T-helper 2 cell treated with Interferon-gamma antibody and Interleukin-4, amounts not matched to agents 100 ng/mL and 5 ng/mL, for 36 hours (primary cell): ENCODE data around the gene KRT27. TPM values are rescaled to one million over a fixed set of nuclear protein-coding genes. Genes with fewer than 3 reads are reported as not detected.

Experiments
- intact Hi-C: fragments of 100-400 bp; cut with micrococcal nuclease; formaldehyde crosslinking; loops from one replicate; pipeline ENCODE4 v1.15.1; 2023
- total RNA-seq: library from RNA; stranded (reverse); gene quantifications from 2 replicates; pipeline ENCODE4 v1.2.3, GENCODE V29; 2022

KRT27 gene
- total RNA-seq, 1 donor from 2014 or later = not detected

DNA sequence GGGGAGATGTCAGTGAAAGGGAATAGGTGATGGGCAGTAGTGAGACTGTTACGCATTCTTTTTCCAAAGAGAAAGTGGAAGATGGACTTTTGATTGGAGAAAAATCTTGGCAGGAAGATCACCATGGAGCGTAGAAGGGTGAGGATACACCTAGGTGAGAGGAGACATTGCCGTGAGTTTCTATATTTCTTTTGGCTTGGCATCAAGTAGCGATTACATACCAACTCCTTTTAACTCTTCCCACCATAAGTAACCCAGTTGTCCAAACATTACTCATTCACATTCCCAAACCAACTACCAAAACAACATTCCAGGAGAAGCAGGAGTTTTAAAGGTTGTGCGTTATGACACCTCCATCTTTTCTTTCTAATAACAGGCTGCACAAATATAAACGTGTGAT, 28.1 kb upstream of the KRT27 start:
- intact Hi-C loops = loop anchor here (10.0 kb wide), 1 partner anchor 246 kb away; the partner anchor contains the start of gene CCR7

GRCh38 chr17:40809721-40810421, 27.5 kb upstream of the KRT27 start:
- intact Hi-C loops = loop anchor here (10.0 kb wide), 1 partner anchor 245 kb away; the partner anchor contains the start of gene CCR7

GRCh38 chr17:40806131-40806530, 23.8 kb upstream of the KRT27 start:
- intact Hi-C loops = no loop called here

DNA sequence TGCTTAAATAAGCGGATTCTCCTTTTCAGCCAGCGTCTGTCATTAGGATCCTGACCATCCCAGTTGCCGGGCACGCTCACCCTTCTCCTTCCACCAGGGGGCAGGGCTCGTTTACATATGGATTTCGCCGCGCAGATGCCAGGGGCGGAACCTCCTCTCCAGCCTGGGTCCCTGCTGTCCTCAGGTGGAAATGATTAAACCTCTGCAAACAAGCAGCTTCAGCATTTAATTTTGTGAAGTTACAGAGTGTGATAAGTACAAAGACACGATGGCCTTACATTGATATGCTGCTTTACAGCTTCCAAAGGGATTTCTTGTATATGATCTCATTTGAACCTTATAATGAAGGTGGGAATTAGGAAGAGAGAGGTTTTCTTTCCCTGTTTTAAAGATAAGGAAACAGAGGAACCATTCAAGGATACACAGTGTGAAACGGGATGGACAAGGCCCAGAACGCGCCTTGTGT, 21.3 kb upstream of the KRT27 start:
- intact Hi-C loops = loop anchor here (5.0 kb wide), 2 partner anchors 744 to 859 kb away; no protein-coding TSS in a partner anchor

DNA sequence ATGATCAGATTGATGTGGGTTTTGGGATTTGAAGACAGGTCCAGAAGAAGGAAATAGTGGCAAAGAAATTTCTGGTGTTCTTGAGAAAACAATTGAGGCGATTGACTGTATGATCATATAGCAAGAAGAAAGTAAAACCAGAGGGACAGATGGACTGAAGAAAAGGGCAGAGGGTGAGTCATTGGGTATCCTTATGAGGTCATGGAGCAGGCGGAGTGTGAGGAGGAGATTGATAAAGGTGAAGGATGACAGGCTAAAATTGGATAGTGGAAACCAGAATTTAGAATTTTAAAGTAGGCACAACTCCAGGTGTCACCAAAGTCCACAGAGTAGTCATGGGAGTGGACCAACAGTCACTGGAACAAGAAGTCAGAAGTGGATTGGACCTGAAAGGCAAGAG, 18.8 kb upstream of the KRT27 start:
- intact Hi-C loops = loop anchor here (5.0 kb wide), 2 partner anchors 746 to 861 kb away; no protein-coding TSS in a partner anchor

DNA sequence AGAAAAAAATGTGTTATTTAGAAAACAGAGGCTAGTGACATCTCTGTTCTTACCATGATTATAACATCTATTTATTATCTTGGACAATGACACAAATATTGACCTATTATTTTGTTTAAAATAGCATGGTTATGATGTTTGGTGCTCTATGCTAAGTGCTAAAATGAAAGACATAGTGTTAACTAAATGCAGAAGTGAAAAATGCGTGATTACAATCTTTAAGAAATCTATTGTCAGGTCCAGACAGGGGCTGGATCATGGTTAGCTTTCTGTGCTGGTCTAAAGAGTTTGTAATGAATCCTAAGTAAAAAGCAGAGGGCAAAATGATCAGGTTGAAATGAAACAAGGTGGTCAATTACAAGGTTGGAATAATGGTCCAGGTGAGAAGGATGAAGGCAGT, 18.0 kb upstream of the KRT27 start:
- intact Hi-C loops = loop anchor here (5.0 kb wide), 2 partner anchors 747 to 862 kb away; no protein-coding TSS in a partner anchor

DNA sequence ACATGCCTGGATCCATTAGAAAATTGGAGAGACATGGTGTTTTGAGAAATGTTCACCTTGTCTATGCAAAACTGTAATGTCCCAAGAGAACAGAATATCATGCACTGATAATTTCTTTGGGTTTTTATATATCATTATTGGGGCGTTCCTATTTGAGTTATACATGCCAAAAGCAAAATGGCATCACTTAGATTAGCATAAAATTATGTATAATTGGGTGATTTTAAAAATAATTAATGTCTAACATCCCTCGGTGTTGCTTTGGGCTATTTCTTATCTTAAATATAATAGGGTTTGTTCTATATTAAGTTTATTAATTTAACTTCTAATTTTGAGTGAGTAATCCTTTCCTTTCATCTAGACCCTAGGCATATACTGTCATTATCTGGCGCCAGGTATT, 17.5 kb upstream of the KRT27 start, which contains the start of gene KRT28:
Gene KRT28, minus strand, starts transcription at position 101 of the 400 bp plus-strand sequence. Its CDS starts 66 bp downstream, at position 35.
- intact Hi-C loops = loop anchor here (5.0 kb wide), 2 partner anchors 747 to 862 kb away; no protein-coding TSS in a partner anchor

- intact Hi-C loops = no loop called here
Measured at GRCh38 chr17:40796846-40797245, 14.5 kb upstream of the KRT27 start.

DNA sequence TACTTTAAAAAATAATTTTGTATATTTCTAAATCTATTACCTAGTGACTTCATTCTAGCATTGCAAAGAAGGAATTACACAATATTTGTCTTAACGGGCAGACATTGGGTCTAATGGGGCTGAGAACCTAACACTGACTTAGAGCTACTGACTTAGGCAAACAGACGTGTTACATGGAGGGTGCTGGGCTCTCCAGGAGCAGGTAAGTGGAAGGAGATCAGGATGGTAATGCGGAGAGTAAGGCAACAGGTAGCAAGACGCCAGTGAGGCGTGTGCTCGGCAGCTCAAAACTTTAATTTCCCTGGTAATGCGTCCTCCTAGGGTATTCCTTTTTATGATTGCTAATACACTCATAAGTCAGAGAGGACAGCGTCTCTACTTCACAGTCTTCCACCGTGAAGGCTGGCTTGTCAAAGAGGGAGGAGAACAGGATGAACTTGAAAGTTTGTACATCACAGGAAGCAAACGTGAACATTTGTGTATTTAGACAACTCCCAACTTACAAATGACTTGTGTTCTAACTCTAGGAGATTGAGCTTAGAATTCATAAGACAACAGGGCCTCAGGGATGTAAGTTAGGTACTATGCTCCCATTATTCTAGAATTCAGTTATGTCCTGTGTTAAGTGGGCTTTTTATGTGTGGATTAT, 12.8 kb upstream of the KRT27 start:
- intact Hi-C loops = no loop called here

GRCh38 chr17:40794466-40794865, 12.1 kb upstream of the KRT27 start:
- intact Hi-C loops = no loop called here

DNA sequence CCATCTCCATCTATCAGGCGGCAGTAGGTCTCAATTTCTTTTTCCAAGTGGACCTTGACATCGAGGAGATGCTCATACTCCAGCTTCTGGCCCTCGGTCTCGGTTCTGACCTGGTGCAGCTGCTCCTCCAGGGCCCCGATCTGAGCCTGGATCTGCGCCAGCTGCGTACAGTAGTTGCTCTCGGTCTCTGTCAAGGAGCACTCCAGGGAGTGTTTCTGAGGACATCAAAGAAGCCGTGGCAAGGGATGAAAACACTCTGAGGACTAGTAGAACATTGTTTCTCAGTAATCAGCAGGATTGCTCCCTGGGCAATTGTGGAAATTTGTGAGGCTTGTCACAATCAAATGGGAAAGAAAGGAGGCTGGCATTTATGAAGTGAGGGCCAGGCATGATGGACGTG, 11.5 kb upstream of the KRT27 start:
- intact Hi-C loops = no loop called here

DNA sequence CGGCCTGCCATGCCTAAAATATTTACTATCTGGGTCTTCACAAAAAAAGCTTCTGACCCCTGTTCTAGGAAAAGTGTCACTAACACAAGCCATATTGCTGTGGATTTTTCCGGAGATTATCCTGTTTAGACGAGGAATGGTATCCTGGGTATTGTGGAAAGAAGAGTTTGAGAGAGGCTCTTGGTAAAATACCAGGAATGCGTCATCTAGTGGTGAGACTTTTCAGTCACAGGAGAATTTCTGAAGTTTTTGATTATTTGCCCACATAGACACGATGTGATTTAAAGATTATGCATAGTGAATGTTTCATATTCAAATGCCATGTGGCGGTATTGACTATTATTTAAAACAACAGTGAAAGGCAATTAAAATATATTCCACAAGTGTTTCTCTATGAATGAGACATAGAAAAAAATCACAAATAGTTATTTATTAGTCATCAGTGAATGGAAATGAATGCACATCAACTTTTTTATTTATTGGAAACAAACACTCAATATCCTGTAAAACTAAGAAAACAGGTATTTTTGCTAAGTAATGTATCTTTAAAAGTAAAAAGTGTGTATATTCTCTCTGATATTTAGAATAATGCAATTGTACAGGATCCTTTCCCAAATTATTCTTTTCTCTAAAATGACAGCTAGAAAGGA, 9.6 kb upstream of the KRT27 start:
- intact Hi-C loops = no loop called here

- intact Hi-C loops = no loop called here
Measured at GRCh38 chr17:40791111-40791510, 8.8 kb upstream of the KRT27 start.

DNA sequence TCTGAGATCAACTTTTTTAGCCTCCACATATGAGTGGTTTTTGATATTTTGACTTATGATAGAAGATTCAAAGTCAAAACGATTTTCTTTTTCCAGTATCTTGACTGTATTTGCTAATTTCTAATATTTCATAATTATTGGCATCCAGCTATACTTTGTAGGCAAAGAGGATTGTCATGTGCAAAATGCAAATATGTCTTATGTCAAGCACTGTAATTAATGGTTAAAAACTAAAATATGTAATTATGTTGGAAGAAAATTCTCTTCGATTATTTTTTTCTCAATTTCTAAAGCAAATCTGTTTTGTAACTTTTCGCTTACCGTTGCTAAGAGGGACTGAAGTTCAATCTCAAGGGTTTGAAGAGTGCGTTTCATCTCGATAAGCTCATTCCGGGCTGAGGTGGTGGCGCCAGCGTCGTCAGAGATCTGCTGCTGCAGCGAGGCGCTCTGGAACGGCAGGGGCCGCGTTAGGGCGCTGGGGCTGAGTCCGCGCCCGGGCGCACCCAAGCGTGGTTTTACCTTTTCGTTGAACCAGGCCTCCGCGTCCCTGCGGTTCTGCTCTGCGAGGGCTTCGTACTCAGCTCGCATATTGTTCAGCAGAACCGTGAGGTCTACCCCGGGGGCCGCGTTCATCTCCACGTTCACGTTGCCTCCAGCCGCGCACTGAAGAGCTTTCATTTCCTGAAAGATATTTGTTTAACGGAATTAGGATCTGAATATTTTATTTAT, 3.0 kb downstream of the KRT27 start:
- intact Hi-C loops = no loop called here

DNA sequence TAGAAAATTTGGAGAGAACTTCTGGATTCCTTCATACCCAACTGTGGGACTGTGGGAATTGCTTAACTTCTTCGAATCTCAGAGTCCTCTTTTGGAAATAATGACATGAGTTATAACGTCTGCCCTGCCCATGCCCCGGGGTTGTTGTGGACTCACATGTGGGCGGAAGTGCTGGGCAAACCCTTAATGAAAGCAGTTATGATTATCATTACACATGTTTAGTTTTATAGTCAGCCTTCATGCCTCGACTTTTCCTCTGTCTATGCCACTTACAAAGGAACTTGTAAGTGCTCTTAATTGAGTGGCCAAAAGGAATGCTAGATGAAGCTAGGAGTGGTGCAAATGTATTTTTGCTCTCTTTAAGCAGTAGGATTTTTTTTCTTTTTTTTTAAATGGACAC, 3.9 kb downstream of the KRT27 start:
- intact Hi-C loops = no loop called here

DNA sequence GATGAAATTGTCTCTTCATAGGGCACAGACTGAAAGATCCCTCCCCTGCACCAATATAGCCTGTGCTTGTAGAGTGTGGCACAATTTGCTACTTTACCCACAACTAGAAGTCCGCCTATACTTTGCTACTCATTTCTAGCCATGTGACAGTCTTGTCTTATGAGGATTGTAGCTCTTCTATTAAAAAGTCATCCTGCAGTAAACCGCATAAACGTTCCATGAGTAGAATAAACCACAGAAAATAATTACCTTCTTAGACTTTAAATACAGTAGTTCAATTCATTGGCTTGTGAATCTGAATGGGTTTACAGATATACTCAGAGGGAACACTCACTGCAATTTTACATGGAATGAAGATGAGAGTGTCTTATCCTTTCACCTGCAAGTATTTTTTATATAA, 4.4 kb downstream of the KRT27 start:
- intact Hi-C loops = no loop called here

GRCh38 chr17:40777459-40777858, 4.9 kb downstream of the KRT27 start:
- intact Hi-C loops = no loop called here

- intact Hi-C loops = no loop called here
Measured at GRCh38 chr17:40775945-40776344, 6.4 kb downstream of the KRT27 start.

- intact Hi-C loops = no loop called here
Measured at GRCh38 chr17:40772101-40772500, 10.2 kb downstream of the KRT27 start, which contains the start of gene KRT26. TSS of gene KRT26 (minus strand) at chr17:40772201. CDS start at chr17:40772113, 88 bp downstream.

DNA sequence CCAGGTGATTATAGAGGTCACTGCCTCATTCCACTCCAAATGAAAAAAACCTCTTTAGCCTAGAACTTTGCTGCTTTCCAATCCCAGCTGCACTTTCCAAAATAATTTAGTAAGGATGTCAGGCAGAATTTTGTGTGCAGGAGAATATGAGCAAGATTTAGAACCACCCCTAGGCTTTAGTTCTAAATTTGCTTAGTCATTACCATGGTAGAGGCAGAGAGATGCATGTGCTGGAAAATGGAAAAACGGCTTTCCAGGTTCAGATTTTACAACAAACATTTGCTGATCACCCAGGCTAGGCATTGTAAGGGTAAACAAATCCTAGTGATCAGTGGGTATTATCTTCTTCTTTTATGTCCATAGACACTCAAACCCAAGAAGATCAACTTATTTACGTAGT, 16.7 kb downstream of the KRT27 start:
- intact Hi-C loops = no loop called here

DNA sequence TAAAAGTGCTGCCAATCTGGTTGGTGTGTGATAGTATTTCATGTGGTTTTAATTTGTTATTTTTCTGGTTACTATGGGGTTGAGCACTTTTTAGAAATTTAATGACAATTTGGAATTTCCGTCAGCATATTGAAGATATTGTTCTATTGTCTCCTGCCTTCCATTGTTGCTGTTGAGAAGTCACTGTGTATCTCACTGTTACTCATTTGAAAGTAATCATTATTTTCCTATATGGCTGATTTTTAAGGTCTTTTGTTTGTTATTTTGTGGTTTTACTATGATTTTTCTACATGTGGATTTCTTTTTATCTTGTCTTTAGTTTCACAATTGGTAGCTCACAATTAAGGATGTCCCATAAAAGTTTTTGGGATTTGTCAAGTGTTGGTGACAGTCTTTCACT, 18.6 kb downstream of the KRT27 start:
- intact Hi-C loops = no loop called here
